Trophoblast cell (in vitro differentiated cells and primary cell): Measurements from ENCODE around the gene FNBP1.

Experiments
- DNase-seq, 2 donors: peaks; one replicate each; pipeline ENCODE4 v3.0.0-alpha.2; 2016
- H2AFZ ChIP-seq: 2 replicates; pipeline ENCODE4 v1.6.1; 2013; ENCODE audit warnings: low read length, moderate library complexity, mild to moderate bottlenecking; ENCODE audit not compliant: insufficient read depth, poor library complexity
- H2AK5ac ChIP-seq: 2 replicates; pipeline ENCODE4 v1.6.1; 2013; ENCODE audit warnings: mild to moderate bottlenecking, low read length
- H2BK120ac ChIP-seq: 2 replicates; pipeline ENCODE4 v1.6.1; 2013; ENCODE audit warnings: low read length, mild to moderate bottlenecking, moderate library complexity; ENCODE audit not compliant: insufficient read depth, poor library complexity
- H2BK12ac ChIP-seq: 2 replicates; pipeline ENCODE4 v1.6.1; 2013; ENCODE audit warnings: mild to moderate bottlenecking, low read length, moderate library complexity
- H2BK5ac ChIP-seq: 2 replicates; pipeline ENCODE4 v1.6.1; 2013; ENCODE audit warnings: low read length, low read depth, moderate library complexity, mild to moderate bottlenecking; ENCODE audit not compliant: poor library complexity
- H3K14ac ChIP-seq: 2 replicates; pipeline ENCODE4 v1.6.1; 2013; ENCODE audit warnings: mild to moderate bottlenecking, low read length
- H3K18ac ChIP-seq: 2 replicates; pipeline ENCODE4 v1.6.1; 2013; ENCODE audit warnings: mild to moderate bottlenecking, low read length
- H3K23ac ChIP-seq: 2 replicates; pipeline ENCODE4 v1.6.1; 2013; ENCODE audit warnings: low read length
- H3K27ac ChIP-seq: 2 replicates; pipeline ENCODE4 v1.5.1; 2013; ENCODE audit warnings: low read depth, mild to moderate bottlenecking, inconsistent platforms, low read length, moderate library complexity
- H3K27me3 ChIP-seq: 2 replicates; pipeline ENCODE4 v1.6.1; 2013; ENCODE audit warnings: inconsistent platforms, mild to moderate bottlenecking, low read length, moderate library complexity; ENCODE audit not compliant: insufficient read depth
- H3K36me3 ChIP-seq, 2 experiments: 1 replicate in 1 of 2; 2 replicates in 1 of 2; pipeline ENCODE4 v1.6.1; 2013; ENCODE audit warnings: low read length in 2 of 2, mild to moderate bottlenecking in 2 of 2, moderate library complexity in 1 of 2; ENCODE audit not compliant: insufficient read depth in 2 of 2, control insufficient read depth in 1 of 2
- H3K4ac ChIP-seq: 2 replicates; pipeline ENCODE4 v1.6.1; 2013; ENCODE audit warnings: low read depth, mild to moderate bottlenecking, low read length, moderate library complexity
- H3K4me1 ChIP-seq, 2 experiments: 1 replicate in 1 of 2; 2 replicates in 1 of 2; pipeline ENCODE4 v1.6.1; 2013; ENCODE audit warnings: low read length in 2 of 2, mild to moderate bottlenecking in 2 of 2, moderate library complexity in 1 of 2; ENCODE audit not compliant: insufficient read depth in 2 of 2, control insufficient read depth in 1 of 2
- H3K4me2 ChIP-seq: 2 replicates; pipeline ENCODE4 v1.6.1; 2013; ENCODE audit warnings: inconsistent platforms, mild to moderate bottlenecking, low read length, moderate library complexity
- H3K4me3 ChIP-seq: 2 replicates; pipeline ENCODE4 v1.5.1; 2013; ENCODE audit warnings: mild to moderate bottlenecking, low read depth, low read length, inconsistent platforms
- H3K79me1 ChIP-seq: one replicate; pipeline ENCODE4 v1.6.1; 2013; ENCODE audit warnings: low read length
- H3K79me2 ChIP-seq: 2 replicates; pipeline ENCODE4 v1.6.1; 2013; ENCODE audit warnings: low read length, mild to moderate bottlenecking; ENCODE audit not compliant: control insufficient read depth, insufficient read depth, poor library complexity
- H3K9ac ChIP-seq: 2 replicates; pipeline ENCODE4 v1.6.1; 2013; ENCODE audit warnings: mild to moderate bottlenecking, low read length
- H3K9me3 ChIP-seq: 2 replicates; pipeline ENCODE4 v1.6.1; 2013; ENCODE audit warnings: low read depth, mild to moderate bottlenecking, control low read depth, inconsistent platforms, low read length; ENCODE audit not compliant: insufficient read depth
- H4K12ac ChIP-seq: 2 replicates; pipeline ENCODE4 v1.6.1; 2013; ENCODE audit warnings: low read depth, mild to moderate bottlenecking, low read length, moderate library complexity
- H4K8ac ChIP-seq: 2 replicates; pipeline ENCODE4 v1.6.1; 2013; ENCODE audit warnings: low read depth, mild to moderate bottlenecking, low read length, moderate library complexity
- H4K91ac ChIP-seq: one replicate; pipeline ENCODE4 v1.6.1; 2013; ENCODE audit warnings: low read depth, mild to moderate bottlenecking, low read length, moderate library complexity
- WGBS: extraction: QIAGEN DNeasy Blood & Tissue Kit; methylation state at CpG from one replicate; pipeline ENCODE4 v1.1.7; 2013; ENCODE audit warnings: missing lambda C conversion rate; ENCODE audit not compliant: insufficient read length, insufficient coverage; ENCODE audit errors: extremely low coverage; 5-methylcytosine and 5-hydroxymethylcytosine counted together

Gene FNBP1

GRCh38 chr9:129958796-129959195 is 84.2 kb downstream of the FNBP1 start:
- no CpG with 5 or more reads among the region's 1 CpG for WGBS
- H3K36me3 ChIP-seq: peaks cover 0 to 6% of the 10 kb centered on the region in 2 experiments

GRCh38 chr9:129954868-129955550 is 88.0 kb downstream of the FNBP1 start:
- Histone ChIP-seq H3K9me3 (no peaks in the 10 kb centered on the region), H4K8ac (no peak overlapping the region), H3K27ac (no peak overlapping the region), H3K4me1 (peaks cover 0 to 3% of the 10 kb centered on the region in 2 experiments), H2AFZ (no peak overlapping the region), H3K14ac (no peak overlapping the region), H3K79me1 (peaks cover 2% of the 10 kb centered on the region), H2BK5ac (no peak overlapping the region), H3K4ac (no peak overlapping the region), H2AK5ac (no peak overlapping the region), H3K9ac (no peak overlapping the region), H3K23ac (no peak overlapping the region), H3K18ac (no peak overlapping the region), H4K12ac (no peak overlapping the region), H4K91ac (no peak overlapping the region), H2BK120ac (no peak overlapping the region), H3K4me3 (no peak overlapping the region), H2BK12ac (no peak overlapping the region), H3K79me2 (no peaks in the 10 kb centered on the region), H3K27me3 (no peaks in the 10 kb centered on the region), H3K36me3 (peaks cover 4 to 9% of the 10 kb centered on the region in 2 experiments), H3K4me2 (no peak overlapping the region)
- no CpG with 5 or more reads among the region's 6 CpGs for WGBS
- peak in 1 of 2 donors; percentile 57 for DNase-seq

More at GRCh38 chr9:129958796-129959195, 84.2 kb downstream of the FNBP1 start:
- Histone ChIP-seq H3K23ac (no peak overlapping the region), H3K79me1 (peaks cover 12% of the 10 kb centered on the region), H3K79me2 (peaks cover 3% of the 10 kb centered on the region), H2BK120ac (no peak overlapping the region), H2BK5ac (no peak overlapping the region), H4K91ac (no peak overlapping the region), H3K4me1 (peaks cover 15% of the 10 kb centered on the region in 2 experiments), H3K9me3 (no peaks in the 10 kb centered on the region), H2AK5ac (no peak overlapping the region), H4K12ac (no peak overlapping the region), H3K27ac (no peak overlapping the region), H3K4me2 (no peak overlapping the region), H3K14ac (no peak overlapping the region), H3K18ac (no peak overlapping the region), H2AFZ (no peak overlapping the region), H3K9ac (no peak overlapping the region), H3K27me3 (no peaks in the 10 kb centered on the region), H3K4me3 (no peak overlapping the region), H3K4ac (no peak overlapping the region), H2BK12ac (no peak overlapping the region), H4K8ac (no peak overlapping the region)
- DNase-seq: no peak

DNA sequence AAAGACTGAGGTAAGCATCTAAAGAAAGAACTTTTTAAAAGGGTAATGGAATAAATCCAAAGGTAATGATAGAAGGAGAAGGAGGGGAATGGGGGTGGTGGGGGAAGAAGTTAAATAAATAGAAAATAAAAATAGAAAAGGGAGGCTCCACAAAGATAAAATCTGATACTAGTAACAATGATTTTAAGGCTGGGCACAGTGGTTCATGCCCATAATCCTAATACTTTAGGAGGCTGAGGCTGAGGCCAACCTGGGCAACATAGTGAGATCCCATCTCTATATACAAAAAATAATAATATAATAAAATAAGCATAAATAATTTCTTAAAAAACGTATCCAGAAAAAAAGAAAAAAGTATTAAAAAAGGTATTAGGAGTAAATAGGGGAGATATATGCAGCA is 89.3 kb downstream of the FNBP1 start:
- H3K4me3 ChIP-seq: no peak overlapping the region
- H3K4me1 ChIP-seq: peaks cover 0 to 3% of the 10 kb centered on the region in 2 experiments
- no peak overlapping the region for H2BK12ac ChIP-seq
- no peak overlapping the region for H4K91ac ChIP-seq
- H3K36me3 ChIP-seq: peaks cover 4 to 9% of the 10 kb centered on the region in 2 experiments
- peaks cover 2% of the 10 kb centered on the region for H3K79me1 ChIP-seq
- no peak overlapping the region for H3K27ac ChIP-seq
- H3K9ac ChIP-seq: no peak overlapping the region
- no peak overlapping the region for H2BK120ac ChIP-seq
- H3K18ac ChIP-seq: no peak overlapping the region
- H4K12ac ChIP-seq: no peak overlapping the region
- WGBS: no CpG with 5 or more reads among the region's 1 CpG
- no peaks in the 10 kb centered on the region for H3K79me2 ChIP-seq
- DNase-seq: no peak
- no peak overlapping the region for H4K8ac ChIP-seq
- H3K14ac ChIP-seq: no peak overlapping the region
- H2AFZ ChIP-seq: no peak overlapping the region
- no peaks in the 10 kb centered on the region for H3K9me3 ChIP-seq
- H3K23ac ChIP-seq: no peak overlapping the region
- no peak overlapping the region for H2BK5ac ChIP-seq
- no peak overlapping the region for H3K4ac ChIP-seq
- H3K4me2 ChIP-seq: no peak overlapping the region
- no peaks in the 10 kb centered on the region for H3K27me3 ChIP-seq
- H2AK5ac ChIP-seq: no peak overlapping the region

DNA sequence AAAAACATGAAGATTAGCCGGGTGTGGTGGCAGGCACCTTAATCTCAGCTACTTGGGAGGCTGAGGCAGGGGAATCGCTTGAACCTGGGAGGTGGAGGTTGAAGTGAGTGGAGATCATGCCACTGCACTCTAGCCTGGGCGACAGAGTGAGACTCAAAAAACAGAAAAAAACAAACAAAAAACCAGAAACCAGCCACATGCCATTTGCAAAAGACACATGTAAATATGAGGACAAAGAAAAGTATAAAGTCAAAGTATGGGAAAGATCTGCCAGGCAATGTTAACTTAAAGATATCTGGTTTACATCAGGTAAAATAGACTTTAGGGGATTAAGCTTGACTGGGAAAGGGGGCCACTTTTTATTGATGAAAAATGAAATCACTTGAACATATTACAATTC is 90.7 kb downstream of the FNBP1 start:
- Histone ChIP-seq H3K9me3 (no peaks in the 10 kb centered on the region), H3K79me2 (no peaks in the 10 kb centered on the region), H3K4me1 (peaks cover 0 to 3% of the 10 kb centered on the region in 2 experiments), H3K4me2 (no peak overlapping the region), H3K79me1 (no peaks in the 10 kb centered on the region), H3K18ac (no peak overlapping the region), H3K36me3 (peaks cover 3 to 9% of the 10 kb centered on the region in 2 experiments), H3K14ac (no peak overlapping the region), H3K9ac (no peak overlapping the region), H3K23ac (no peak overlapping the region), H4K91ac (no peak overlapping the region), H2BK120ac (no peak overlapping the region), H2AFZ (no peak overlapping the region), H2BK12ac (no peak overlapping the region), H4K8ac (no peak overlapping the region), H2AK5ac (no peak overlapping the region), H2BK5ac (no peak overlapping the region), H4K12ac (no peak overlapping the region), H3K4ac (no peak overlapping the region), H3K4me3 (no peak overlapping the region), H3K27ac (no peak overlapping the region), H3K27me3 (no peaks in the 10 kb centered on the region)
- no peak for DNase-seq
- WGBS: no CpG with 5 or more reads among the region's 3 CpGs
